CD4-positive, alpha-beta T cell treated with Interleukin-21 for 1 hour (primary cell): ENCODE measurements around the gene HMGXB3.
"Not testable (repeated sequence)": the region's sequence is repeated elsewhere in the genome, so short reads cannot be mapped to it uniquely, and the experiment has no call there.

Experiments
- DNase-seq: peaks from one replicate; pipeline ENCODE4 v3.0.0-alpha.2; 2020

Gene HMGXB3

GRCh38 chr5:150070821-150071220 lies 70.3 kb downstream of the HMGXB3 start:
- no peak for DNase-seq

- DNase-seq = no peak
Observed at GRCh38 chr5:150073086-150073625, 72.6 kb downstream of the HMGXB3 start.

GRCh38 chr5:150073677-150074076 lies 73.1 kb downstream of the HMGXB3 start:
- DNase-seq = no peak

- no peak for DNase-seq
Observed at GRCh38 chr5:150075233-150075632, 74.7 kb downstream of the HMGXB3 start.

- no peak for DNase-seq
Observed at GRCh38 chr5:150075806-150076205, 75.3 kb downstream of the HMGXB3 start.

GRCh38 chr5:150077060-150077459 lies 76.5 kb downstream of the HMGXB3 start:
- DNase-seq = no peak

- DNase-seq = no peak
Observed at GRCh38 chr5:150077996-150078801, 77.7 kb downstream of the HMGXB3 start.

- no peak for DNase-seq
Observed at GRCh38 chr5:150078802-150079689, 78.5 kb downstream of the HMGXB3 start.

GRCh38 chr5:150079909-150080461 lies 79.4 kb downstream of the HMGXB3 start:
- no peak for DNase-seq

GRCh38 chr5:150080696-150081435 lies 80.3 kb downstream of the HMGXB3 start:
- DNase-seq = no peak

- DNase-seq = peak; percentile 4
Observed at GRCh38 chr5:150081541-150082283, 81.2 kb downstream of the HMGXB3 start.

- no peak for DNase-seq
Observed at GRCh38 chr5:150082374-150082773, 81.8 kb downstream of the HMGXB3 start.

GRCh38 chr5:150082889-150083288 lies 82.3 kb downstream of the HMGXB3 start:
- no peak for DNase-seq

- not testable (repeated sequence) for DNase-seq
Observed at GRCh38 chr5:150084754-150085153, 84.2 kb downstream of the HMGXB3 start.

- DNase-seq = no peak
Observed at GRCh38 chr5:150085191-150085912, 84.8 kb downstream of the HMGXB3 start.

GRCh38 chr5:150085950-150086715 lies 85.6 kb downstream of the HMGXB3 start, which contains the start of gene CSF1R:
Gene CSF1R, minus strand, starts transcription at chr5:150086554. Its CDS starts 127 bp downstream, at chr5:150086427.
- DNase-seq = no peak

- no peak for DNase-seq
Observed at GRCh38 chr5:150092159-150092787, 91.7 kb downstream of the HMGXB3 start.

- no peak for DNase-seq
Observed at GRCh38 chr5:150097152-150097551, 96.6 kb downstream of the HMGXB3 start.

GRCh38 chr5:150101023-150101422 lies 100.5 kb downstream of the HMGXB3 start:
- no peak for DNase-seq
